ENCODE data around the gene ZNF33B. TPM values are rescaled to one million over a fixed set of nuclear protein-coding genes. Genes with fewer than 3 reads are reported as not detected.
"Not testable (repeated sequence)": the region's sequence is repeated elsewhere in the genome, so short reads cannot be mapped to it uniquely, and the experiment has no call there.

Gene ZNF33B
- total RNA-seq, 2 donors from 2014 or later, result 19.5 to 25.1 TPM

DNA sequence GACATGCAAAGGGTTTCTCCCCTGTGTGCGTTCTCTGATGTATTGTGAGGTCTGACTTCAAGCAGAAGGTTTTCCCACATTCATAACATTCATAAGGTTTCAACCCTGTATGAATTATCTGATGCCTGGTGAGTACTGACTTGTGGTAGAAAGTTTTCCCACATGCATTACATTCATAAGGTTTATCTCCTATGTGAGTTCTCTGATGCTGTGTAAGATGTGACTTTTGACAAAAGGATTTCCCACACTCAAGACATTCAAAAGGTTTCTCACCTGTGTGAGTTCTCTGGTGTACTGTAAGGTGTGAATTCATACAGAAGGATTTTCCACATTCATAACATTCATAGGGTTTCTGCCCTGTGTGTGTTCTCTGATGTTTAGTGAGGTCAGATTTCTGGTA lies 45.1 kb downstream of the ZNF33B start:
- TF ChIP-seq, protein P1, sequence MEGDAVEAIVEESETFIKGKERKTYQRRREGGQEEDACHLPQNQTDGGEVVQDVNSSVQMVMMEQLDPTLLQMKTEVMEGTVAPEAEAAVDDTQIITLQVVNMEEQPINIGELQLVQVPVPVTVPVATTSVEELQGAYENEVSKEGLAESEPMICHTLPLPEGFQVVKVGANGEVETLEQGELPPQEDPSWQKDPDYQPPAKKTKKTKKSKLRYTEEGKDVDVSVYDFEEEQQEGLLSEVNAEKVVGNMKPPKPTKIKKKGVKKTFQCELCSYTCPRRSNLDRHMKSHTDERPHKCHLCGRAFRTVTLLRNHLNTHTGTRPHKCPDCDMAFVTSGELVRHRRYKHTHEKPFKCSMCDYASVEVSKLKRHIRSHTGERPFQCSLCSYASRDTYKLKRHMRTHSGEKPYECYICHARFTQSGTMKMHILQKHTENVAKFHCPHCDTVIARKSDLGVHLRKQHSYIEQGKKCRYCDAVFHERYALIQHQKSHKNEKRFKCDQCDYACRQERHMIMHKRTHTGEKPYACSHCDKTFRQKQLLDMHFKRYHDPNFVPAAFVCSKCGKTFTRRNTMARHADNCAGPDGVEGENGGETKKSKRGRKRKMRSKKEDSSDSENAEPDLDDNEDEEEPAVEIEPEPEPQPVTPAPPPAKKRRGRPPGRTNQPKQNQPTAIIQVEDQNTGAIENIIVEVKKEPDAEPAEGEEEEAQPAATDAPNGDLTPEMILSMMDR (IDR thresholded peaks at IDR 0.05), result no peak
- no peak overlapping the region for H3K9ac ChIP-seq (ENCODE audit: low read depth in 2 of 2, low read length in 2 of 2)
- no peaks in the 10 kb centered on the region for H3K9me3 ChIP-seq
- intact Hi-C loops (cut with DNase I), result no loop called here
- H3K4me3 ChIP-seq, result no peak overlapping the region
- H3K27ac ChIP-seq, result no peak overlapping the region
- H3K4me1 ChIP-seq, result no peaks in the 10 kb centered on the region
- peaks cover 14% of the 10 kb centered on the region for H3K36me3 ChIP-seq
- DNase-seq, result no peak
- H3K27me3 ChIP-seq, result no peaks in the 10 kb centered on the region

DNA sequence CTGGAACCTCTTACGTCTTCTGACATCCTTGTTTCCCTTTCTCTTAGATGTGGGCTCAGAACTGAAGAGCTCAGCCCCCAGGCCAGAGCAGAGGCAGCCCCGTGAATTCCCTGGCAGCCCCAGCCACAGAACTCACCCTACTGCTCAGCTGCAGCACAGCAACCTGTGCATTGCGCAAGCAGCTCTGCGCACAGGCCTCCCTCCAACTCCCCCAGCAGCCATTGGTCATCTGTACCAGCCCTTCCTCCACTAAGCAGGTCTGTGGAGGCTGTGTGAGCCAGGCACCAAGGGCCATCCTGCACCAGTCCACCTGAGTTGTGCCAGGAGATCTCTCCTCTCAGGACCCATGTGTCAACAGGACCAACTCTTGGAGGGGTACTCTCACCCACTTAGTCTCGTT lies 54.5 kb downstream of the ZNF33B start:
- intact Hi-C loops (cut with DNase I), result no loop called here
- no peaks in the 10 kb centered on the region for H3K9me3 ChIP-seq
- no peak overlapping the region for H3K4me3 ChIP-seq
- H3K27me3 ChIP-seq, result no peaks in the 10 kb centered on the region
- H3K36me3 ChIP-seq, result no peaks in the 10 kb centered on the region
- TF ChIP-seq, protein P1 (IDR thresholded peaks at IDR 0.05), result no peak
- H3K4me1 ChIP-seq, result no peaks in the 10 kb centered on the region
- no peak overlapping the region for H3K9ac ChIP-seq (ENCODE audit: low read depth in 2 of 2, low read length in 2 of 2)
- H3K27ac ChIP-seq, result no peak overlapping the region
- no peak for DNase-seq

- H3K27me3 ChIP-seq, result no peaks in the 10 kb centered on the region
- DNase-seq, result no peak
- no peak overlapping the region for H3K4me3 ChIP-seq
- TF ChIP-seq, protein P1 (IDR thresholded peaks at IDR 0.05), result no peak
- H3K9me3 ChIP-seq, result no peaks in the 10 kb centered on the region
- no peak overlapping the region for H3K9ac ChIP-seq (ENCODE audit: low read depth in 2 of 2, low read length in 2 of 2)
- H3K36me3 ChIP-seq, result no peaks in the 10 kb centered on the region
- H3K27ac ChIP-seq, result no peak overlapping the region
- intact Hi-C loops (cut with DNase I), result no loop called here
- H3K4me1 ChIP-seq, result no peaks in the 10 kb centered on the region
These were observed 60.4 kb downstream of the ZNF33B start for GRCh38 chr10:42578019-42578418.

GRCh38 chr10:42576338-42576737 lies 62.0 kb downstream of the ZNF33B start:
- H3K27ac ChIP-seq, result no peak overlapping the region
- H3K36me3 ChIP-seq, result no peaks in the 10 kb centered on the region
- intact Hi-C loops (cut with DNase I), result no loop called here
- no peak overlapping the region for H3K9ac ChIP-seq (ENCODE audit: low read depth in 2 of 2, low read length in 2 of 2)
- H3K9me3 ChIP-seq, result no peaks in the 10 kb centered on the region
- DNase-seq, result no peak
- H3K4me3 ChIP-seq, result no peak overlapping the region
- no peaks in the 10 kb centered on the region for H3K27me3 ChIP-seq
- H3K4me1 ChIP-seq, result no peaks in the 10 kb centered on the region
- TF ChIP-seq, protein P1 (IDR thresholded peaks at IDR 0.05), result no peak

- TF ChIP-seq, protein P1 (IDR thresholded peaks at IDR 0.05), result no peak
- Histone ChIP-seq H3K9me3 (no peaks in the 10 kb centered on the region), H3K9ac (ENCODE audit: low read depth in 2 of 2, low read length in 2 of 2) (no peak overlapping the region), H3K27me3 (no peaks in the 10 kb centered on the region), H3K4me1 (no peaks in the 10 kb centered on the region), H3K27ac (no peak overlapping the region), H3K4me3 (no peak overlapping the region), H3K36me3 (no peaks in the 10 kb centered on the region)
- intact Hi-C loops (cut with DNase I), result no loop called here
- no peak for DNase-seq
These were observed 64.0 kb downstream of the ZNF33B start for GRCh38 chr10:42574336-42574735.

- Histone ChIP-seq H3K9me3 (no peaks in the 10 kb centered on the region), H3K4me1 (peaks cover under 1% of the 10 kb centered on the region), H3K9ac (ENCODE audit: low read depth in 2 of 2, low read length in 2 of 2) (no peak overlapping the region), H3K36me3 (no peaks in the 10 kb centered on the region), H3K27ac (no peak overlapping the region), H3K4me3 (no peak overlapping the region), H3K27me3 (no peaks in the 10 kb centered on the region)
- intact Hi-C loops (cut with DNase I), result loop anchor here (10.0 kb wide), 1 partner anchor 548 kb away; no protein-coding TSS in a partner anchor
- TF ChIP-seq, protein P1 (IDR thresholded peaks at IDR 0.05), result no peak
- DNase-seq, result peak; percentile 22
These were observed 81.4 kb downstream of the ZNF33B start for GRCh38 chr10:42556931-42557330.

- not testable (repeated sequence) for H3K4me3 ChIP-seq; DNase-seq; H3K4me1 ChIP-seq; H3K9me3 ChIP-seq; H3K9ac ChIP-seq (ENCODE audit: low read depth in 2 of 2, low read length in 2 of 2); H3K36me3 ChIP-seq; H3K27me3 ChIP-seq; H3K27ac ChIP-seq
- intact Hi-C loops (cut with DNase I), result loop anchor here (5.0 to 10.0 kb wide), 2 partner anchors 89 to 551 kb away; no protein-coding TSS in a partner anchor
These were observed 84.8 kb downstream of the ZNF33B start for GRCh38 chr10:42553576-42553975.

All from colonic mucosa (tissue), 4 donors.